ENCODE measurements around the gene P2RY8. TPM values are rescaled to one million over a fixed set of nuclear protein-coding genes. Genes with fewer than 3 reads are reported as not detected.

The P2RY8 gene
- total and polyA plus RNA-seq, 2 donors from 2014 or later, result 1.4 to 6.6 TPM

GRCh38 chrX:1417921-1418771 is 118.8 kb downstream of the P2RY8 start:
- no peaks in the 10 kb centered on the region for H3K4me1 ChIP-seq (ENCODE audit: control insufficient read depth in 2 of 3, insufficient read depth in 2 of 3, low read depth in 1 of 3, low read length in 3 of 3)
- H3K4me3 ChIP-seq (ENCODE audit: low read length in 3 of 3), result no peak overlapping the region
- intact Hi-C loops (cut with DNase I), result no loop called here
- no peaks in the 10 kb centered on the region for H3K27me3 ChIP-seq (ENCODE audit: control insufficient read depth, insufficient read depth, low read length)
- H3K9ac ChIP-seq (ENCODE audit: low read length in 3 of 3), result no peak overlapping the region
- no peak overlapping the region for H3K27ac ChIP-seq (ENCODE audit: low read depth in 2 of 2, low read length in 2 of 2)
- FAIRE-seq (no peak), DNase-seq (peak in 1 of 5 donors; percentile 51)
- H3K36me3 ChIP-seq (ENCODE audit: control insufficient read depth in 2 of 3, insufficient read depth in 3 of 3, low read length in 3 of 3), result peaks cover 13 to 22% (median 18%) of the 10 kb centered on the region in 3 donors
- peaks cover 0 to 9% (median 2%) of the 10 kb centered on the region in 3 donors for H3K9me3 ChIP-seq (ENCODE audit: control insufficient read depth in 2 of 3, insufficient read depth in 1 of 3, low read length in 3 of 3)
- TF ChIP-seq, protein P1, sequence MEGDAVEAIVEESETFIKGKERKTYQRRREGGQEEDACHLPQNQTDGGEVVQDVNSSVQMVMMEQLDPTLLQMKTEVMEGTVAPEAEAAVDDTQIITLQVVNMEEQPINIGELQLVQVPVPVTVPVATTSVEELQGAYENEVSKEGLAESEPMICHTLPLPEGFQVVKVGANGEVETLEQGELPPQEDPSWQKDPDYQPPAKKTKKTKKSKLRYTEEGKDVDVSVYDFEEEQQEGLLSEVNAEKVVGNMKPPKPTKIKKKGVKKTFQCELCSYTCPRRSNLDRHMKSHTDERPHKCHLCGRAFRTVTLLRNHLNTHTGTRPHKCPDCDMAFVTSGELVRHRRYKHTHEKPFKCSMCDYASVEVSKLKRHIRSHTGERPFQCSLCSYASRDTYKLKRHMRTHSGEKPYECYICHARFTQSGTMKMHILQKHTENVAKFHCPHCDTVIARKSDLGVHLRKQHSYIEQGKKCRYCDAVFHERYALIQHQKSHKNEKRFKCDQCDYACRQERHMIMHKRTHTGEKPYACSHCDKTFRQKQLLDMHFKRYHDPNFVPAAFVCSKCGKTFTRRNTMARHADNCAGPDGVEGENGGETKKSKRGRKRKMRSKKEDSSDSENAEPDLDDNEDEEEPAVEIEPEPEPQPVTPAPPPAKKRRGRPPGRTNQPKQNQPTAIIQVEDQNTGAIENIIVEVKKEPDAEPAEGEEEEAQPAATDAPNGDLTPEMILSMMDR (IDR thresholded peaks at IDR 0.05; ENCODE audit: borderline replicate concordance, extremely low read depth, insufficient read depth), result no peak

GRCh38 chrX:1416965-1417760 is 119.8 kb downstream of the P2RY8 start:
- H3K27ac ChIP-seq (ENCODE audit: low read depth in 2 of 2, low read length in 2 of 2), result no peak overlapping the region
- TF ChIP-seq, protein P1 (IDR thresholded peaks at IDR 0.05; ENCODE audit: borderline replicate concordance, extremely low read depth, insufficient read depth), result no peak
- no peak overlapping the region for H3K9ac ChIP-seq (ENCODE audit: low read length in 3 of 3)
- intact Hi-C loops (cut with DNase I), result no loop called here
- peaks cover 0 to 4% (median 2%) of the 10 kb centered on the region in 3 donors for H3K9me3 ChIP-seq (ENCODE audit: control insufficient read depth in 2 of 3, insufficient read depth in 1 of 3, low read length in 3 of 3)
- peak in 1 of 5 donors; percentile 7 for DNase-seq
- H3K36me3 ChIP-seq (ENCODE audit: control insufficient read depth in 2 of 3, insufficient read depth in 3 of 3, low read length in 3 of 3), result peaks cover 13 to 22% (median 18%) of the 10 kb centered on the region in 3 donors
- no peak overlapping the region for H3K4me3 ChIP-seq (ENCODE audit: low read length in 3 of 3)
- H3K4me1 ChIP-seq (ENCODE audit: control insufficient read depth in 2 of 3, insufficient read depth in 2 of 3, low read depth in 1 of 3, low read length in 3 of 3), result no peaks in the 10 kb centered on the region
- FAIRE-seq, result no peak
- H3K27me3 ChIP-seq (ENCODE audit: control insufficient read depth, insufficient read depth, low read length), result no peaks in the 10 kb centered on the region

GRCh38 chrX:1416327-1416784 is 120.6 kb downstream of the P2RY8 start:
- H3K27ac ChIP-seq (ENCODE audit: low read depth in 2 of 2, low read length in 2 of 2), result no peak overlapping the region
- H3K9ac ChIP-seq (ENCODE audit: low read length in 3 of 3), result no peak overlapping the region
- DNase-seq (peak in 1 of 5 donors; percentile 23), FAIRE-seq (no peak)
- TF ChIP-seq, protein P1 (IDR thresholded peaks at IDR 0.05; ENCODE audit: borderline replicate concordance, extremely low read depth, insufficient read depth), result no peak
- H3K4me3 ChIP-seq (ENCODE audit: low read length in 3 of 3), result no peak overlapping the region
- peaks cover 0 to 4% (median 0%) of the 10 kb centered on the region in 3 donors for H3K9me3 ChIP-seq (ENCODE audit: control insufficient read depth in 2 of 3, insufficient read depth in 1 of 3, low read length in 3 of 3)
- no peaks in the 10 kb centered on the region for H3K27me3 ChIP-seq (ENCODE audit: control insufficient read depth, insufficient read depth, low read length)
- no peaks in the 10 kb centered on the region for H3K4me1 ChIP-seq (ENCODE audit: control insufficient read depth in 2 of 3, insufficient read depth in 2 of 3, low read depth in 1 of 3, low read length in 3 of 3)
- intact Hi-C loops (cut with DNase I), result no loop called here
- peaks cover 13 to 19% (median 15%) of the 10 kb centered on the region in 3 donors for H3K36me3 ChIP-seq (ENCODE audit: control insufficient read depth in 2 of 3, insufficient read depth in 3 of 3, low read length in 3 of 3)

Other genes starting within 250 kb of the P2RY8 start
- gene IL3RA, start 200.4 kb downstream of the P2RY8 start, total RNA-seq, result 4.6 TPM
- gene IL3RA, start 200.4 kb downstream of the P2RY8 start, polyA plus RNA-seq (ENCODE audit: insufficient read depth, low read depth, low replicate concordance), result 10.2 TPM
- gene SLC25A6, start 145.1 kb downstream of the P2RY8 start, total RNA-seq, result 357 TPM
- gene SLC25A6, start 145.1 kb downstream of the P2RY8 start, polyA plus RNA-seq (ENCODE audit: insufficient read depth, low read depth, low replicate concordance), result 654 TPM
- 33.3 TPM for gene ASMTL, start 84.3 kb downstream of the P2RY8 start, total RNA-seq
- gene ASMTL, start 84.3 kb downstream of the P2RY8 start, polyA plus RNA-seq (ENCODE audit: insufficient read depth, low read depth, low replicate concordance), result 29.9 TPM
- gene AKAP17A, start 54.4 kb upstream of the P2RY8 start, total RNA-seq, result 45.1 TPM
- gene AKAP17A, start 54.4 kb upstream of the P2RY8 start, polyA plus RNA-seq (ENCODE audit: insufficient read depth, low read depth, low replicate concordance), result 19.6 TPM
- gene ASMT, start 77.9 kb upstream of the P2RY8 start, total RNA-seq, result 0.22 TPM
- gene ASMT, start 77.9 kb upstream of the P2RY8 start, polyA plus RNA-seq (ENCODE audit: insufficient read depth, low read depth, low replicate concordance), result not detected